Stimulated activated CD8-positive, alpha-beta memory T cell treated with anti-CD3 and anti-CD28 coated beads, Interleukin-4, amount 100 ng/mL, for 1 hour (primary cell): Measurements from ENCODE around the gene LDLRAD4.

Experiments used
- DNase-seq, 2 donors: peaks; one replicate each; pipeline ENCODE4 v3.0.0-alpha.2; 2020; ENCODE audit warnings: low read depth in 2 of 2, low spot score in 1 of 2

LDLRAD4 gene

GRCh38 chr18:13399511-13399910 lies 181.0 kb downstream of the LDLRAD4 start:
- no peak for DNase-seq

GRCh38 chr18:13400636-13401315 lies 182.2 kb downstream of the LDLRAD4 start:
- no peak for DNase-seq

GRCh38 chr18:13401404-13401803 lies 182.8 kb downstream of the LDLRAD4 start:
- DNase-seq, result no peak

- no peak for DNase-seq
Observed at GRCh38 chr18:13401826-13402225, 183.3 kb downstream of the LDLRAD4 start.

- no peak for DNase-seq
Observed at GRCh38 chr18:13403786-13404549, 185.4 kb downstream of the LDLRAD4 start.

GRCh38 chr18:13405305-13406038 lies 186.9 kb downstream of the LDLRAD4 start:
- DNase-seq, result no peak

GRCh38 chr18:13406049-13406615 lies 187.6 kb downstream of the LDLRAD4 start:
- no peak for DNase-seq

GRCh38 chr18:13406736-13407135 lies 188.2 kb downstream of the LDLRAD4 start:
- DNase-seq, result no peak

- DNase-seq, result no peak
Observed at GRCh38 chr18:13407484-13407883, 188.9 kb downstream of the LDLRAD4 start.

GRCh38 chr18:13409026-13409425 lies 190.5 kb downstream of the LDLRAD4 start:
- no peak for DNase-seq

- no peak for DNase-seq
Observed at GRCh38 chr18:13409997-13410396, 191.4 kb downstream of the LDLRAD4 start.

GRCh38 chr18:13410471-13410870 lies 191.9 kb downstream of the LDLRAD4 start:
- DNase-seq, result no peak

- no peak for DNase-seq
Observed at GRCh38 chr18:13412017-13412416, 193.5 kb downstream of the LDLRAD4 start.

- no peak for DNase-seq
Observed at GRCh38 chr18:13412901-13413300, 194.3 kb downstream of the LDLRAD4 start.

- DNase-seq, result no peak
Observed at GRCh38 chr18:13414102-13414501, 195.5 kb downstream of the LDLRAD4 start.

GRCh38 chr18:13414521-13414920 lies 196.0 kb downstream of the LDLRAD4 start:
- no peak for DNase-seq

- DNase-seq, result no peak
Observed at GRCh38 chr18:13415736-13416135, 197.2 kb downstream of the LDLRAD4 start.

GRCh38 chr18:13416208-13416607 lies 197.6 kb downstream of the LDLRAD4 start:
- no peak for DNase-seq

- no peak for DNase-seq
Observed at GRCh38 chr18:13416848-13417247, 198.3 kb downstream of the LDLRAD4 start.

GRCh38 chr18:13418013-13418710 lies 199.6 kb downstream of the LDLRAD4 start:
- DNase-seq, result no peak
